Embryonic facial prominence (tissue), 1 donor: ENCODE results near the gene C1orf159.

ENCODE experiments used
- DNase-seq: peaks from one replicate; pipeline ENCODE4 v3.0.0-alpha.2; 2016; ENCODE audit errors: extremely low spot score

C1orf159 gene

DNA sequence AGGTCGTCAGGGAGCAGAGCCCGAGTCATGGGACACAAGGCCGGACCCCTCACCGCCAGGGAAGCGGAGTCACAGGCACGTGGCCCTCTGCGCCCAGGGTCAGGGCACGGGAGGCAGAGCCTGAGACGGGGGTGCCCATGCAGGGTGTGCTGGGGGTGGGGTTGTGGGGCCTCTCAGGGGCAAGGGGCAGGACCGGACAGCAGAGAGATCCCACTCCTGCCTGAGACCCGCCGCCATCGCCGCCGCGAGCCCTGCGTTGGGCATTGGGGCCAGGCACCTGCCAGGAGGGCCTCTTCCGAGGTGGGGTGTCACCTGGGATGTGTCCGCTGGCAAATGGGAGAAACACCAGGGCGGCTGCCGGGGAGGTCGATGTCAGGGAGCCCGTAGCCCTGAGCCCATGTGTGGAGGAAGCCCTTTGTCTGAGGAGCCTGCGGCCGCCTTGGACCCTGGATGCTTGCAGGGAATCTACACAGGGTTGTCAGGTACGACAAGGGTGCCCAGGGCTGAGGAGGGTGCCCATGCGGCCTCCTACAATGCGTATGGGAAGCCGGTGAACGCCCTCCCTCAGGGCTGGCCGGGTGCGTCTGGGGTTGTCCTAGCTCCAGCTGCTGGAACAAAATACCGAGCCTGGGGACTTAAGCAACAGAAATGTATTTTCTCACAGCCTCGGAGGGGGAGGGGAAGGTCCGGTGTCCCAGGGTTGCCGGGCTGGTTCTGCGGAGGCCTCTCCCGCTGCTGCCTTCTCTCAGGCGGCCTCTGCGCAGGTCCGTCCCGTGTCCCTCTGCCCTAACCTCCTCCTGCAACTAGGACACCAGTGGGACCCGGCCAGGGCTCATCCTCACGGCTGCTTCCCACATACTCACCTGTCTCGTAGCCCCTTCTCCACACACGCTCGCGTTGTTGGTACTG is 16.4 kb upstream of the C1orf159 start:
- DNase-seq, result no peak

GRCh38 chr1:1130206-1131120 is 14.6 kb upstream of the C1orf159 start:
- no peak for DNase-seq

- no peak for DNase-seq
Measured at GRCh38 chr1:1129381-1129821, 13.5 kb upstream of the C1orf159 start.

GRCh38 chr1:1128454-1129139 is 12.7 kb upstream of the C1orf159 start:
- no peak for DNase-seq

GRCh38 chr1:1127551-1128451 is 11.9 kb upstream of the C1orf159 start:
- no peak for DNase-seq

DNA sequence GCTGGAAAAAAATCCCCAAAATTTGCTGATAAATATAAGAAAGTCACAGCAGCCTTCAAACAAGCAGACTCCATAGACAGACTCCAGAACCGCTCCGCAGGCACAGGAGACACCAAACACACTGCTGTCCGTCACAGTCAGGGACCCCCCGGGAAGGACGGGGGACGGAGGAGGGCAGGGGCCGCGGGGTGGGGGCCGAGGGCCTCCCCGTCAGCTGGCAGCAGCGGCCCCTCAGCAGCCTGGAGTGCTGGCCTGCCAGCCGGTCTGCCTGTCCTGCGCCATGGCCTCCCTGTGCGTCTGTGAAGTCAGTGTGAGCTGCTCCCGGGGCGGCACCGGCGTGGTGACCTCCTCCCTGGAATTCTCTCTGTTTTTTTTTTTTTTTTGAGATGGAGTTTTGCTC is 10.1 kb upstream of the C1orf159 start:
- DNase-seq, result no peak

DNA sequence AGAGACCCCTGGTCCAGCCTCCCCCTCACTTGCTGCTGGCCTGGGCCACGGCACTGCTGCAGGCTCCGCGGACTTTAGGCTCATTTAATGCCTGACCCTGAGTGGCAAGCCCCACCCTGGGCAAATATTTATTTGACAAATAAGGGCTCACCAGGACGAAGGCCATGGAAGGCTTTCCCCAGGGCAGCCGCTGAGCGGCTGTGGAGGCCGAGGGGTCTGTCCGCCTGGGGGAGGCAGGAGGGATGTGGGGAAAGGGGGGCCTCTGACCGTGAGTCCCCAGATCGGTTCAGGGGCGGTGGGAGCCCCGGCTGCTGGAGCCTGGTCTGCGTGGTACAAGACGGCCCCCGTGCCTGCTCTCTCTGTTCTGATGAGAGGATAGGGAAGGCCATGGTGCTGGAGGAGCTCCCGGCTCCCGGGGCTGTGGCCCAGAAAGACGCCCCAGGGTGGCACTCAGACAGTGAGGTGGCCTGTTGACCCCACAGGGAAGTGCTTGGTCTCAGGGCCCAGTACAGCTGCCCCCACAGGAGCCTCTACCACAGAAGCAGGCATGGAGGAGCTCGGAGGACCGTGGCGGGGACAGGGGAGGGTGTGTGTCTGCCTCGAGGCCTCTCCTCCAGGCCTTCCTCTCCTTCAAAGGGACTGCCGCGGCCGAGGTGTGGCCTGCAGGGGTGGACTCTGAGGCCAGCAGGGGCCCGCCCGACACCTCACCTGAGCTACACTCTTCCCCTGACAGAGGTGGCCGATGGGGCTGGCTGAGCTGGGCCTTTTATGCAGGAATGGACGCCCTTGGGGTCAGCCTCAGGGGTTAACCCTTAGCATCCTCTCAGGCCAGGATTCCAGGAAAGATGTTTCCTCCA is 9.1 kb upstream of the C1orf159 start:
- DNase-seq, result no peak

GRCh38 chr1:1124508-1124785 is 8.6 kb upstream of the C1orf159 start:
- no peak for DNase-seq

DNA sequence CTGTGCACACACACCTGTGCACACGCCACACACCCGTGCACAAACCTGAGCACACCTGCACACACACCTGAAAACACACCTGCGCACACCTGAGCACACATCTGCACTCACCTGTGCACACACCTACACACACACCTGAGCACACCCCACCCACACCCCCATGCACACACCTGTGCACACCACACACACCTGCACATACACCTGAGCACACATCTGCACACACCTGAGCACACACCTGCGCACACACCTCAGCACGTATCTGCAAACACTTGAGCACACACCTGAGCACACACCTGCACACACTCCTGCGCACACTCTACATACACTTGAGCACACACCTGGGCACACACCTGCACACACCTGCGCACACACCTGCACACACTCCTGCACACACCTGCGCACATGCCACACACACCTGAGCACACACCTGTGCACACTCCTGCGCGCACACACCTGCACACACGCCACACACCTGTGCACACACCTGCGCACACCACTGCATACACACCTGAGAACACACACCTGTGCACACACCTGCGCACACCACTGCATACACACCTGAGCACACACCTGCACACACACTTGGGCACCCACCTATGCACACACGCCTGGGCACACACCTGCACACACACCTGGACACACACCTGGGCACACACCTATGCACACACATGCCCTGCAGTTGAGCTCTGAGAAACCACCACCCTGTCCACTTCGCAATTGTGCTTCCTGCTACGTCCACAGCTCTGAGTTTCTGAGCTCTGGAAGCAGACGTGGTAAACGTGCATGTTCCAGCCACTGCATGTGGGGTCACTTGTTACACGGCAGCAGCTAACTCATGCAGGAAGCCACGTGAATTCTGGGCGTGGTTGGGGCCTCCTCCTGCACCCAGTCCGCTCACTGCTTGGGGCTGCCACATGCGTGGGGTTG is 8.0 kb upstream of the C1orf159 start:
- no peak for DNase-seq

DNA sequence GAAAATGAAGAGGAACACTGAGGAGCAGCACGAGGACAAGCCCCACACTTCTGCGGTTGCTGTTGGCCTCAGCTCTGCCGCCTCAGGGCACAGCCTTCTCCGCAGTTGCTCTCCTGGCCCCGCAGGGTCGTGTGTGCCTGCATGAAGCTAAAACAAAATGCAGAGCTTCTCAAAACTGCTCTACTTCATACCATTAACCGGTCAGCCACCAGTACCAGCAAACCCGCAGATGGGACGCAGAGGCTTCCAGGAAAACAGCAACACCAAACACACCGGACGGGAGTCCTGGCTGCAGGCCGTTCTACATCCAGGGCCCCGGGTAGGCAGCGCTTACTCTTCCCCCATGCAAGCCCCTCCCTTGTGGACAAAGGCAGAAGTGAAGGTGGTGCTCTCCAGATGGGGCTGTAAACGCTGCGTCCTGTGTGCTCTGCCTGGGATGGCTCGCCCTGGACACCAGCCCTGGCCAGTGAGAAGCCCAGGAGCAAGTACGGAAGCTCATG is 7.1 kb upstream of the C1orf159 start:
- no peak for DNase-seq

DNA sequence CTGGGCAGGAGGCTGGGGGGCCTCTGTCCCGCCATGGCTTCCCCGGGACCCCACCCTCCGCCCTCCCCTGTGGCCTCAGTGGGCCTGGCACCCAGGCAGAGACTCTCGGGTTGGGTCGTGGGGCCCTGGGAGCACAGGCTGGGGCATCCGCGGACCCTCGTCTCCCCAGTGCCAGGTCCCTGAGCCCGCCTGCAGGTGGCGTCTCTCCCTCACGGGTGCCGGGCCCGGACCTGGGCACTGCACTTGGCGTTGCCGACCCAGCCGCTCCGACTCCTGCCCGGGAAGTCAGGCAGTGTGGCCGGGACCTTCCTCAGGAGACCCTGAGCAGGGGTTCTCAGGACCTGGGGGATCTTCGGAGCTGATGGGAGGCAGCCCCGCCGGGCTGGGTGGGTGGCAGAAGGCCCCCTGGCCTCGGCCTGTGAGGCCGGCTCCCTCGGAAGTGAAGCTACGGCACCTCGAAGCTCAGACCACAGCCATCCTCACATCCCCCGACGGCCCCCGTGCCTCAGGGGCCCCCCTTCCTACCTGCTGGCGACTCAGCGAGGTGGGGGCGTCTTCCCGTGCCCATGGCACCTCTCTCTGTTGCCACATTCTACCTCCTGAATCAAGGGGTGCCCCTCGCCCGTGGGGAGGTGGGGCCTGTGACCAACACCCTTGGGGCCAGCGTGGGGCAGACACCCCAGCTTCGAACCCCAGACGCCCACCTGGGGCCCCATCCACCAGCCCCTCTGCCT is 6.4 kb upstream of the C1orf159 start:
- DNase-seq, result no peak

DNA sequence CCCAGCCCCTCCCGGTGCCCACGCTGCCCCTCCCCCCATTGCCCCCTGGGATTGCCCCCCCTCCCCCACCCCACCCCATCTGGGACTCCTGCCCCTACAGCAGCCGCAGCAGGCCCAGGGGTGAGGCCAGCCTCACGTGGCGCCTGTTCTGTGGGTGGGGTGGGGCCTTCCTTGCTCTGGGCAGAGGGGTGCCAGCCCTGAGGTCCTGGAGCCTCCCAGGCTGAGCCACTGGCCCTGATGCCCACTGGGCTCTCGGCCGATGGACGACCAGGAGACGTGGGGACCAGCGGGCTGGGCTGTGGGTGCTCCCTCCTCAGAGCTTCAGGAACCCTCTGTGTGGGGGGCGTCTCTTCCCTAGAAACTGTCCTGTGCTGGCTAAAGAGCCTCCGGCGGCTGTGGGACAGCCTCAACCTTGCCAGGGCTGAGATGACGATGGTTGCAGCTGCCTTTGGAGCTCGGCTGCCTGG is 5.8 kb upstream of the C1orf159 start:
- DNase-seq, result no peak

GRCh38 chr1:1120866-1121591 is 5.1 kb upstream of the C1orf159 start:
- DNase-seq, result no peak

DNA sequence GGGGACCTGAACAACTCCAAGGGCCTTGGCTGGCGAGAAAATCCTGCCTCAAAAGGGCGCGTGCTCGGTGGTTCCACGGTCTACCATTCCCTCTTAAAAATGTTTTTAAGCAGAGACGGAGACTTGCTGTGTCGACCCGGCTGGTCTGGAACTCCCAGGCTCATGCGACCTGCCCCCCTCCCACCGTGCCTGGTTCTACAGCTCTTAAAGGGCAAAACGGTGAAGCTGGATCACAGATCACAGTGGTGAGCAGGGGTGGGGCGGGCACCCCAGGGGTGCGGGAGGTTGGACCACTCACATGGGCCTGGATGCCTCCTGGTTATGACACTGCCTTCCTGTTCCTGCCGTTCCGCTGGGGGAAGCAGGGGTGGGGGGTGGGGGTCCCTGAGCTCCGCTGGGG is 4.2 kb upstream of the C1orf159 start:
- no peak for DNase-seq

- DNase-seq, result no peak
Measured at GRCh38 chr1:1119272-1119890, 3.5 kb upstream of the C1orf159 start.

GRCh38 chr1:1118876-1119220 is 3.0 kb upstream of the C1orf159 start:
- no peak for DNase-seq
